Heart left ventricle (tissue), 16 donors: ENCODE results near the gene CSNK1D. TPM values are rescaled to one million over a fixed set of nuclear protein-coding genes. Genes with fewer than 3 reads are reported as not detected.
"Not testable (repeated sequence)": the region's sequence is repeated elsewhere in the genome, so short reads cannot be mapped to it uniquely, and the experiment has no call there.

Experiments
- ATAC-seq, 4 donors: fragments of 200-7000 bp; cut with Tn5 transposase; one replicate each; pipeline ENCODE4 v1.9.1; 2020 to 2022; ENCODE audit warnings: moderate library complexity in 4 of 4, mild to moderate bottlenecking in 3 of 4, moderate number of reproducible peaks in 1 of 4
- DNase-seq, 5 donors: peaks; one replicate each; pipeline ENCODE4 v3.0.0-alpha.2; 2020
- H3K27ac ChIP-seq, 12 donors: fragments of 200-600 bp; sonication (generic) in 4 of 12; one replicate each; pipeline versions ENCODE4 v1.5.0 to v1.8.0; 2016 to 2022; ENCODE audit warnings: mild to moderate bottlenecking in 2 of 12
- H3K27me3 ChIP-seq, 9 donors: fragments of 200-600 bp; sonication (generic) in 2 of 9; one replicate each; pipeline versions ENCODE4 v1.5.1 to v1.8.0; 2016 to 2022; ENCODE audit warnings: mild to moderate bottlenecking in 3 of 9
- H3K36me3 ChIP-seq, 9 donors: fragments of 200-600 bp; sonication (generic) in 2 of 9; one replicate each; pipeline versions ENCODE4 v1.5.0 to v1.8.0; 2018 to 2022; ENCODE audit warnings: mild to moderate bottlenecking in 2 of 9
- H3K4me1 ChIP-seq, 12 donors: fragments of 200-600 bp; sonication (generic) in 4 of 12; one replicate each; pipeline versions ENCODE4 v1.5.0 to v1.8.0; 2016 to 2022; ENCODE audit warnings: mild to moderate bottlenecking in 3 of 12
- H3K4me3 ChIP-seq, 12 donors: fragments of 200-600 bp; sonication (generic) in 4 of 12; one replicate each; pipeline versions ENCODE4 v1.5.0 to v1.8.0; 2017 to 2022; ENCODE audit warnings: mild to moderate bottlenecking in 9 of 12, moderate library complexity in 4 of 12
- H3K9me3 ChIP-seq, 12 donors: fragments of 200-600 bp; sonication (generic) in 4 of 12; one replicate each; pipeline versions ENCODE4 v1.5.0 to v1.8.0; 2016 to 2022; ENCODE audit warnings: mild to moderate bottlenecking in 1 of 12
- POLR2A ChIP-seq, 2 donors: fragments of 450-650 bp; IDR thresholded peaks; one replicate each; pipeline ENCODE4 v1.6.1; 2017; ENCODE audit warnings: antibody characterized with exemption in 2 of 2, mild to moderate bottlenecking in 2 of 2, moderate library complexity in 2 of 2
- WGBS, 4 donors: extraction: QIAGEN DNeasy Blood & Tissue Kit in 2 of 4; methylation state at CpG; one replicate each; pipeline versions ENCODE4 v1.1.5 to v1.1.7; 2013 to 2018; 5-methylcytosine and 5-hydroxymethylcytosine counted together
- intact Hi-C, 10 donors: fragments of 100-400 bp; cut with DNase I; formaldehyde crosslinking; loops; one replicate each; pipeline versions ENCODE4 v1.11.1 to v1.14.2; 2022
- microRNA-seq, 4 donors: library from miRNA; unstranded; fragments of <30 nt; microRNA quantifications; one replicate each; pipeline versions ENCODE4 to v1.2.0, GENCODE V29; 2017 to 2020
- polyA plus RNA-seq, 2 donors: library from polyadenylated mRNA; stranded (reverse); fragments of 200-250 nt; gene quantifications; one replicate each; pipeline ENCODE4 v1.2.3, GENCODE V29; 2013
- total RNA-seq, 9 donors: library from RNA; depleted of rRNA in 2 of 9; stranded (reverse); fragments of >200 nt in 2 of 9; fragmentation: NEBNext Ultra II Directional in 3 of 9; extraction: Animal tissue kit (Norgen Biotek cat#: 25700) in 3 of 9; gene quantifications; one replicate each; pipeline versions ENCODE4 v1.1.0 to v1.2.4, GENCODE V29; 2016 to 2023
- TF ChIP-seq, protein P1 (sequence below), 12 donors: fragments of 200-600 bp; sonication (generic) in 4 of 12; IDR thresholded peaks; one replicate each; pipeline versions ENCODE4 v1.5.0 to v1.8.0; 2018 to 2022; ENCODE audit warnings: antibody characterized with exemption in 12 of 12, mild to moderate bottlenecking in 5 of 12
- donor health status: ischemic (EF 13 %, LVEDD 7.1; RV severe dilation, severe dysfunction).
- donor health status: healthy with polysubstance abuse.
- donor health status: DM: no; HTN: yes; CAD: no.
- donor health status: DM: no; HTN: no; CAD: no.
- donor health status: ischemic (EF 25% LVEDD 6.9; RV normal size, moderate dysfunction).
- donor health status: ischemic (EF 25% LVEDD 5.7; RV mildly dilated, moderate dysfunction).
- donor health status: healthy.
- donor health status: DM: yes; HTN: yes; CAD: no.
- donor health status: ischemic (EF 35%, LVEDD 5.7; RV mildly dilated, moderate dysfunction).
- donor health status: nonischemic (EF 11% LVEDD 7.7; RV severe dilation, severe dysfunction).
- donor health status: DM: yes; HTN: yes; CAD: no.
- donor health status: PGD.
- donor health status: ischemic (EF 29% LVEDD 5.4; RV normal size, mild dysfunction).
- donor health status: nonischemic (EF 23%, LVEDD 6.1; RV moderate dilation, normal function).

The CSNK1D gene
- total and polyA plus RNA-seq, 11 donors = 38.4 to 88.1 (median 66.1) TPM

DNA sequence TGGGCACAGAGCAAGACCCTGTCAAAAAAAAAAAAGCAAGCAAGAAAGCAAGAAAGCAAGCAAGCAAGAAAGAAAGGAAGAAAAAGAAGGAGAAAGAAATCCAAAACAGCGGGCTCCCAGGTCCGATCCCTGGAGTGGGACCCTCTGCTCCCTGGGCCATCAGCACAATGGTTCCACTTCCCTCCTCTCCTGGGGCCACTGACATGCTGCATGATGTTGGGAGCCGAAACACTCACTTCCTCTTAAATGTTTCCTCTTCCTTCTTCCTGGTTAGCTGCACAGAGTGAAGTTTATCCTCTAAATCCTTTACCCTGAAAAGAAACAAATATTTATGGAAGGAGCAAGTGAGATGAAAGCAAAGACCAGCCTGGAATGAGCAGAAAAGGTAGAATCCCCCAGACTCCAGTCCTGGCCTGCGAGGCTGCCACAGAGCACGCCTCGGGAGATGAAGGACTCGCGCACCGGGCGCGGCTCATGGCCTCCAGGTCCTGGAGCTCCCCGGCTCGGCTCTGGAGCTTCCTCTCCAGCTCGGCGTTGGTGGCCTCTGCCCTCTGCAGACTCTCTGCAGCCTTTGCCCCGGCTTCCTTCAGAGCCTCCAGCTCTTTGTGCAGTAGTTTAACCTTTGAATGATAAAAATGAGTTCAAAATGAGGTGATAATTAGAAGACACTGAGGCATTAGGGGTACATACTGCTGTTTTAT, 79.8 kb downstream of the CSNK1D start:
- Histone ChIP-seq H3K4me3 (peak overlapping the region in 7 of 12 donors; percentile 3 to 51 (median 33)), H3K4me1 (peaks cover 0 to 5% (median 0%) of the 10 kb centered on the region in 12 donors), H3K36me3 (peaks cover 0 to 58% (median 37%) of the 10 kb centered on the region in 9 donors), H3K27ac (peak overlapping the region in 2 of 12 donors; percentile 3 to 89), H3K9me3 (no peaks in the 10 kb centered on the region), H3K27me3 (no peaks in the 10 kb centered on the region)
- 79 to 85% (median 83%) methylated on average over 16 of the region's 16 CpGs for WGBS, 4 donors
- no peak for DNase-seq
- peak in 2 of 4 donors; percentile 57 to 66 for ATAC-seq
- no peak for TF ChIP-seq POLR2A (IDR thresholded peaks at IDR 0.05)
- TF ChIP-seq, protein P1, sequence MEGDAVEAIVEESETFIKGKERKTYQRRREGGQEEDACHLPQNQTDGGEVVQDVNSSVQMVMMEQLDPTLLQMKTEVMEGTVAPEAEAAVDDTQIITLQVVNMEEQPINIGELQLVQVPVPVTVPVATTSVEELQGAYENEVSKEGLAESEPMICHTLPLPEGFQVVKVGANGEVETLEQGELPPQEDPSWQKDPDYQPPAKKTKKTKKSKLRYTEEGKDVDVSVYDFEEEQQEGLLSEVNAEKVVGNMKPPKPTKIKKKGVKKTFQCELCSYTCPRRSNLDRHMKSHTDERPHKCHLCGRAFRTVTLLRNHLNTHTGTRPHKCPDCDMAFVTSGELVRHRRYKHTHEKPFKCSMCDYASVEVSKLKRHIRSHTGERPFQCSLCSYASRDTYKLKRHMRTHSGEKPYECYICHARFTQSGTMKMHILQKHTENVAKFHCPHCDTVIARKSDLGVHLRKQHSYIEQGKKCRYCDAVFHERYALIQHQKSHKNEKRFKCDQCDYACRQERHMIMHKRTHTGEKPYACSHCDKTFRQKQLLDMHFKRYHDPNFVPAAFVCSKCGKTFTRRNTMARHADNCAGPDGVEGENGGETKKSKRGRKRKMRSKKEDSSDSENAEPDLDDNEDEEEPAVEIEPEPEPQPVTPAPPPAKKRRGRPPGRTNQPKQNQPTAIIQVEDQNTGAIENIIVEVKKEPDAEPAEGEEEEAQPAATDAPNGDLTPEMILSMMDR (IDR thresholded peaks at IDR 0.05) = no peak
- intact Hi-C loops = no loop called here

DNA sequence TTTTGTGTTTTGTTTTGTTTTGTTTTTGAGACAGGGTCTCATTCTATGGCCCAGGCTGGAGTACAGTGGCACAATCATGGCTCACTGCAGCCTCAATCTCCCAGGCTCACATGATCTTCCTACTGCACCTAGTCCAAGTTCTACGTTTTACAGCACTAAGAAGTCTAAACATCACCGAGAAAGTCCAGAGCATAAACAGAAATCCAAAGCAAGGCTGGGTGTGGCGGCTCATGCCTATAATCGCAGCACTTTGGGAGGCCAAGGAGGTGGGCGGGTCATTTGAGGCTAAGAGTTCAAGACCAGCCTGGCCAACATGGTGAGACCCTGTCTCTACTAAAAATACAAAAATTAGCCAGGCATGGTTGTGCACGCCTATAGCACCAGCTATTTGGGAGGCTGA, 80.5 kb downstream of the CSNK1D start:
- intact Hi-C loops, H3K4me3 ChIP-seq, H3K4me1 ChIP-seq, ATAC-seq, DNase-seq, H3K9me3 ChIP-seq, H3K27me3 ChIP-seq: not testable (repeated sequence)
- peaks cover 0 to 57% (median 37%) of the 10 kb centered on the region in 9 donors for H3K36me3 ChIP-seq
- 87 to 94% (median 89%) methylated on average over 6 of the region's 6 CpGs for WGBS, 4 donors
- H3K27ac ChIP-seq = peak overlapping the region in 2 of 12 donors; percentile 15 to 89

Small RNA genes lying within 50 kb of the gene (microRNA-seq; reads per million reads assigned to microRNA genes)
- 0 to 0.77 (median 0.06) reads per million in 4 donors for gene MIR6787

Other genes with a start within 250 kb of the CSNK1D start
- 1 to 10 TPM in 7 of 9 donors, under 1 TPM in 2; 0.76 to 2.6 (median 1.5) TPM for gene RAC3, start 242.0 kb downstream of the CSNK1D start, total RNA-seq
- gene RAC3, start 242.0 kb downstream of the CSNK1D start, polyA plus RNA-seq = 1 to 10 TPM; 1.2 to 2.0 TPM
- 100 to 1,000 TPM; 139 to 312 (median 185) TPM for gene DCXR, start 236.0 kb downstream of the CSNK1D start, total RNA-seq
- gene DCXR, start 236.0 kb downstream of the CSNK1D start, polyA plus RNA-seq = 100 to 1,000 TPM; 243 to 246 TPM
- 10 to 100 TPM; 16.4 to 30.6 (median 20.4) TPM for gene RFNG, start 221.9 kb downstream of the CSNK1D start, total RNA-seq
- gene RFNG, start 221.9 kb downstream of the CSNK1D start, polyA plus RNA-seq = 10 to 100 TPM; 24.0 to 25.8 TPM
- 100 to 1,000 TPM in 2 of 9 donors, 10 to 100 TPM in 7; 76.7 to 151 (median 81.8) TPM for gene GPS1, start 221.8 kb downstream of the CSNK1D start, total RNA-seq
- 10 to 100 TPM; 95.0 to 97.7 TPM for gene GPS1, start 221.8 kb downstream of the CSNK1D start, polyA plus RNA-seq
- gene DUS1L, start 207.9 kb downstream of the CSNK1D start, total RNA-seq = 10 to 100 TPM; 41.5 to 84.7 (median 59.4) TPM
- 100 to 1,000 TPM in 1 of 2 donors, 10 to 100 TPM in 1; 79.7 to 113 TPM for gene DUS1L, start 207.9 kb downstream of the CSNK1D start, polyA plus RNA-seq
- gene FASN, start 175.5 kb downstream of the CSNK1D start, total RNA-seq = 100 to 1,000 TPM in 1 of 9 donors, 10 to 100 TPM in 7, 1 to 10 TPM in 1; 6.9 to 103 (median 18.9) TPM
- gene FASN, start 175.5 kb downstream of the CSNK1D start, polyA plus RNA-seq = 10 to 100 TPM; 17.5 to 47.5 TPM
- 10 to 100 TPM in 5 of 9 donors, 1 to 10 TPM in 4; 4.3 to 17.6 (median 10.7) TPM for gene CCDC57, start 60.9 kb downstream of the CSNK1D start, total RNA-seq
- 1 to 10 TPM; 8.7 to 9.5 TPM for gene CCDC57, start 60.9 kb downstream of the CSNK1D start, polyA plus RNA-seq
- gene SLC16A3, start 44.7 kb downstream of the CSNK1D start, total RNA-seq = 10 to 100 TPM in 5 of 9 donors, 1 to 10 TPM in 4; 6.5 to 56.0 (median 12.9) TPM
- gene SLC16A3, start 44.7 kb downstream of the CSNK1D start, polyA plus RNA-seq = 10 to 100 TPM in 1 of 2 donors, 1 to 10 TPM in 1; 8.3 to 33.9 TPM
- 1 to 10 TPM in 2 of 9 donors, under 1 TPM in 5, not detected in 2; 0.21 to 8.6 (median 0.42) TPM for gene CD7, start 43.9 kb upstream of the CSNK1D start, total RNA-seq
- under 1 TPM; 0.23 to 0.53 TPM for gene CD7, start 43.9 kb upstream of the CSNK1D start, polyA plus RNA-seq
- gene SECTM1, start 60.1 kb upstream of the CSNK1D start, total RNA-seq = 10 to 100 TPM in 2 of 9 donors, 1 to 10 TPM in 7; 2.3 to 41.6 (median 3.5) TPM
- gene SECTM1, start 60.1 kb upstream of the CSNK1D start, polyA plus RNA-seq = 1 to 10 TPM; 2.3 to 3.4 TPM
- gene TEX19, start 85.5 kb upstream of the CSNK1D start, total RNA-seq = not detected
- not detected for gene TEX19, start 85.5 kb upstream of the CSNK1D start, polyA plus RNA-seq
- 10 to 100 TPM in 1 of 9 donors, 1 to 10 TPM in 6, under 1 TPM in 2; 0.58 to 21.9 (median 1.7) TPM for gene UTS2R, start 98.1 kb upstream of the CSNK1D start, total RNA-seq
- gene UTS2R, start 98.1 kb upstream of the CSNK1D start, polyA plus RNA-seq = under 1 TPM; 0.11 TPM
- 10 to 100 TPM in 8 of 9 donors, 1 to 10 TPM in 1; 9.9 to 20.2 (median 15.1) TPM for gene HEXD, start 144.6 kb upstream of the CSNK1D start, total RNA-seq
- 10 to 100 TPM; 11.5 to 24.1 TPM for gene HEXD, start 144.6 kb upstream of the CSNK1D start, polyA plus RNA-seq
- 10 to 100 TPM; 23.3 to 38.5 (median 31.4) TPM for gene OGFOD3, start 144.9 kb upstream of the CSNK1D start, total RNA-seq
- 10 to 100 TPM; 22.6 to 25.5 TPM for gene OGFOD3, start 144.9 kb upstream of the CSNK1D start, polyA plus RNA-seq
- gene CYBC1, start 177.1 kb upstream of the CSNK1D start, total RNA-seq = 10 to 100 TPM; 20.1 to 82.1 (median 25.4) TPM
- 10 to 100 TPM; 17.3 to 41.1 TPM for gene CYBC1, start 177.1 kb upstream of the CSNK1D start, polyA plus RNA-seq
- gene NARF, start 185.0 kb upstream of the CSNK1D start, total RNA-seq = 10 to 100 TPM; 48.6 to 77.4 (median 59.5) TPM
- gene NARF, start 185.0 kb upstream of the CSNK1D start, polyA plus RNA-seq = 100 to 1,000 TPM in 1 of 2 donors, 10 to 100 TPM in 1; 76.2 to 111 TPM
- 10 to 100 TPM; 26.9 to 77.0 (median 33.9) TPM for gene FOXK2, start 246.0 kb upstream of the CSNK1D start, total RNA-seq
- gene FOXK2, start 246.0 kb upstream of the CSNK1D start, polyA plus RNA-seq = 10 to 100 TPM; 15.6 to 43.2 TPM